HG03342 (cell line): ENCODE data around the gene CENPU.

Source experiments
- ATAC-seq: cut with Tn5 transposase; IDR thresholded peaks from one replicate; pipeline ENCODE4 v1.9.1; 2021; ENCODE audit warnings: mild to moderate bottlenecking, moderate library complexity; ENCODE audit not compliant: unreplicated experiment

Gene CENPU

GRCh38 chr4:184713887-184714286 is 20.0 kb downstream of the CENPU start:
- no peak for ATAC-seq

GRCh38 chr4:184712322-184712721 is 21.6 kb downstream of the CENPU start:
- no peak for ATAC-seq

GRCh38 chr4:184706453-184706852 is 27.4 kb downstream of the CENPU start:
- no peak for ATAC-seq

GRCh38 chr4:184705692-184706091 is 28.2 kb downstream of the CENPU start:
- peak; percentile 79 for ATAC-seq

- ATAC-seq = no peak
Observed at GRCh38 chr4:184702114-184702513, 31.8 kb downstream of the CENPU start.

GRCh38 chr4:184699941-184700340 is 34.0 kb downstream of the CENPU start:
- no peak for ATAC-seq

- ATAC-seq = no peak
Observed at GRCh38 chr4:184697956-184698355, 35.9 kb downstream of the CENPU start.

GRCh38 chr4:184695178-184695896 is 38.6 kb downstream of the CENPU start:
- no peak for ATAC-seq

- no peak for ATAC-seq
Observed at GRCh38 chr4:184694412-184694956, 39.4 kb downstream of the CENPU start.

- no peak for ATAC-seq
Observed at GRCh38 chr4:184693056-184693455, 40.8 kb downstream of the CENPU start.

- no peak for ATAC-seq
Observed at GRCh38 chr4:184689681-184690080, 44.2 kb downstream of the CENPU start.

- no peak for ATAC-seq
Observed at GRCh38 chr4:184688447-184688846, 45.4 kb downstream of the CENPU start.

GRCh38 chr4:184688005-184688404 is 45.9 kb downstream of the CENPU start:
- no peak for ATAC-seq

- no peak for ATAC-seq
Observed at GRCh38 chr4:184684491-184685189, 49.3 kb downstream of the CENPU start.

GRCh38 chr4:184681916-184682315 is 52.0 kb downstream of the CENPU start:
- ATAC-seq = no peak

GRCh38 chr4:184680698-184681097 is 53.2 kb downstream of the CENPU start:
- ATAC-seq = no peak

GRCh38 chr4:184675821-184676492 is 57.9 kb downstream of the CENPU start:
- ATAC-seq = no peak

- ATAC-seq = no peak
Observed at GRCh38 chr4:184675018-184675417, 58.9 kb downstream of the CENPU start.

- ATAC-seq = no peak
Observed at GRCh38 chr4:184674011-184674410, 59.9 kb downstream of the CENPU start.

GRCh38 chr4:184672741-184673140 is 61.2 kb downstream of the CENPU start:
- ATAC-seq = no peak

GRCh38 chr4:184671101-184671500 is 62.8 kb downstream of the CENPU start:
- no peak for ATAC-seq

- no peak for ATAC-seq
Observed at GRCh38 chr4:184669251-184669650, 64.6 kb downstream of the CENPU start.
